ENCODE measurements around the gene HAAO. TPM values are rescaled to one million over a fixed set of nuclear protein-coding genes. Genes with fewer than 3 reads are reported as not detected.

HAAO gene
- under 1 TPM in 1 of 2 experiments, not detected in 1; 0.44 TPM for total RNA-seq
- under 1 TPM in 1 of 2 donors, not detected in 1; 0.21 TPM for polyA plus RNA-seq

GRCh38 chr2:42792583-42793333 is at the start of gene HAAO:
TSS of gene HAAO (minus strand) at chr2:42792583. CDS start at chr2:42792536, 47 bp downstream.
- peaks cover 9% of the 10 kb centered on the region for H3K4me1 ChIP-seq (ENCODE audit: insufficient read depth, low read length)
- Mint-ChIP-seq H3K9me3 (peaks cover 0 to 3% (median 0%) of the 10 kb centered on the region in 8 donors), H3K27ac (peak within 1 kb of the TSS in 2 of 7 donors; percentile 10 to 81), H3K36me3 (peaks cover 0 to 5% of the 10 kb centered on the region in 2 donors), H3K4me3 (peak within 1 kb of the TSS; percentile 38 to 86 (median 79)), H3K4me1 (peaks cover 12 to 30% (median 20%) of the 10 kb centered on the region in 4 donors), H3K27me3 (peaks cover 49 to 58% of the 10 kb centered on the region in 2 donors)
- H3K4me3 ChIP-seq (ENCODE audit: low read length in 2 of 2), result peak within 1 kb of the TSS in 1 of 2 donors; percentile 28
- ChIA-PET POLR2A (ENCODE audit: partially characterized antibody) (interaction anchor here (2.5 kb wide), 1 partner anchor 18 kb away, joined by 7 read pairs; no protein-coding TSS in a partner anchor), CTCF (ENCODE audit: partially characterized antibody) (no interaction called here)
- DNase-seq, result no peak
- intact Hi-C loops (cut with micrococcal nuclease), result loop anchor here (2.0 kb wide), 1 partner anchor 18 kb away; no protein-coding TSS in a partner anchor
- no peak within 1 kb of the TSS for H3K27ac ChIP-seq (ENCODE audit: low read depth, low read length)
- no peaks in the 10 kb centered on the region for H3K36me3 ChIP-seq (ENCODE audit: insufficient read depth, low read length)
- no peaks in the 10 kb centered on the region for H3K9me3 ChIP-seq (ENCODE audit: control insufficient read depth in 1 of 2, low read length in 2 of 2)
- peaks cover 22% of the 10 kb centered on the region for H3K27me3 ChIP-seq (ENCODE audit: insufficient read depth, low read length)

GRCh38 chr2:42841344-42841743 is 49.0 kb upstream of the HAAO start:
- no peak overlapping the region for H3K27ac Mint-ChIP-seq
- CTCF ChIA-PET (ENCODE audit: partially characterized antibody), result no interaction called here
- H3K27me3 Mint-ChIP-seq, result no peaks in the 10 kb centered on the region
- H3K4me1 Mint-ChIP-seq, result no peaks in the 10 kb centered on the region
- no peak for DNase-seq
- H3K9me3 ChIP-seq (ENCODE audit: control insufficient read depth in 1 of 2, low read length in 2 of 2), result no peaks in the 10 kb centered on the region
- H3K4me3 Mint-ChIP-seq, result no peak overlapping the region
- intact Hi-C loops (cut with micrococcal nuclease), result no loop called here
- POLR2A ChIA-PET (ENCODE audit: partially characterized antibody), result no interaction called here
- H3K27ac ChIP-seq (ENCODE audit: low read depth, low read length), result no peak overlapping the region
- H3K4me3 ChIP-seq (ENCODE audit: low read length in 2 of 2), result no peak overlapping the region
- no peaks in the 10 kb centered on the region for H3K27me3 ChIP-seq (ENCODE audit: insufficient read depth, low read length)
- no peaks in the 10 kb centered on the region for H3K9me3 Mint-ChIP-seq
- peaks cover 0 to 4% of the 10 kb centered on the region in 2 donors for H3K36me3 Mint-ChIP-seq
- no peaks in the 10 kb centered on the region for H3K36me3 ChIP-seq (ENCODE audit: insufficient read depth, low read length)
- H3K4me1 ChIP-seq (ENCODE audit: insufficient read depth, low read length), result no peaks in the 10 kb centered on the region

- Mint-ChIP-seq H3K4me3 (no peak overlapping the region), H3K36me3 (peaks cover 0 to 4% of the 10 kb centered on the region in 2 donors), H3K9me3 (no peaks in the 10 kb centered on the region), H3K27ac (peak overlapping the region in 1 of 7 donors; percentile 2), H3K4me1 (no peaks in the 10 kb centered on the region), H3K27me3 (no peaks in the 10 kb centered on the region)
- H3K4me3 ChIP-seq (ENCODE audit: low read length in 2 of 2), result no peak overlapping the region
- H3K27me3 ChIP-seq (ENCODE audit: insufficient read depth, low read length), result no peaks in the 10 kb centered on the region
- H3K36me3 ChIP-seq (ENCODE audit: insufficient read depth, low read length), result no peaks in the 10 kb centered on the region
- no peaks in the 10 kb centered on the region for H3K9me3 ChIP-seq (ENCODE audit: control insufficient read depth in 1 of 2, low read length in 2 of 2)
- no peak overlapping the region for H3K27ac ChIP-seq (ENCODE audit: low read depth, low read length)
- no peak for DNase-seq
- no peaks in the 10 kb centered on the region for H3K4me1 ChIP-seq (ENCODE audit: insufficient read depth, low read length)
- POLR2A ChIA-PET (ENCODE audit: partially characterized antibody), result interaction anchor here (1.7 kb wide), 1 partner anchor 30 kb away, joined by 4 read pairs; no protein-coding TSS in a partner anchor
- intact Hi-C loops (cut with micrococcal nuclease), result no loop called here
- CTCF ChIA-PET (ENCODE audit: partially characterized antibody), result no interaction called here
Measured at GRCh38 chr2:42840760-42841159, 48.4 kb upstream of the HAAO start.

GRCh38 chr2:42839809-42840501 is 47.6 kb upstream of the HAAO start:
- H3K27ac Mint-ChIP-seq, result no peak overlapping the region
- POLR2A ChIA-PET (ENCODE audit: partially characterized antibody), result interaction anchor here (1.7 kb wide), 1 partner anchor 29 kb away, joined by 4 read pairs; no protein-coding TSS in a partner anchor
- no peaks in the 10 kb centered on the region for H3K9me3 Mint-ChIP-seq
- no peaks in the 10 kb centered on the region for H3K36me3 Mint-ChIP-seq
- H3K4me3 Mint-ChIP-seq, result no peak overlapping the region
- intact Hi-C loops (cut with micrococcal nuclease), result no loop called here
- Histone ChIP-seq H3K9me3 (ENCODE audit: control insufficient read depth in 1 of 2, low read length in 2 of 2) (no peaks in the 10 kb centered on the region), H3K27ac (ENCODE audit: low read depth, low read length) (no peak overlapping the region), H3K27me3 (ENCODE audit: insufficient read depth, low read length) (no peaks in the 10 kb centered on the region), H3K36me3 (ENCODE audit: insufficient read depth, low read length) (no peaks in the 10 kb centered on the region), H3K4me1 (ENCODE audit: insufficient read depth, low read length) (no peaks in the 10 kb centered on the region), H3K4me3 (ENCODE audit: low read length in 2 of 2) (no peak overlapping the region)
- DNase-seq, result no peak
- H3K27me3 Mint-ChIP-seq, result no peaks in the 10 kb centered on the region
- H3K4me1 Mint-ChIP-seq, result no peaks in the 10 kb centered on the region
- CTCF ChIA-PET (ENCODE audit: partially characterized antibody), result interaction anchor here (1.2 to 2.0 kb wide), 3 partner anchors 10 to 18 kb away, joined by 5 to 17 read pairs (median 5); no protein-coding TSS in a partner anchor

- Histone ChIP-seq H3K36me3 (ENCODE audit: insufficient read depth, low read length) (no peaks in the 10 kb centered on the region), H3K4me1 (ENCODE audit: insufficient read depth, low read length) (no peaks in the 10 kb centered on the region), H3K9me3 (ENCODE audit: control insufficient read depth in 1 of 2, low read length in 2 of 2) (no peaks in the 10 kb centered on the region), H3K27me3 (ENCODE audit: insufficient read depth, low read length) (no peaks in the 10 kb centered on the region), H3K4me3 (ENCODE audit: low read length in 2 of 2) (no peak overlapping the region), H3K27ac (ENCODE audit: low read depth, low read length) (no peak overlapping the region)
- H3K36me3 Mint-ChIP-seq, result no peaks in the 10 kb centered on the region
- H3K9me3 Mint-ChIP-seq, result no peaks in the 10 kb centered on the region
- H3K27me3 Mint-ChIP-seq, result no peaks in the 10 kb centered on the region
- ChIA-PET CTCF (ENCODE audit: partially characterized antibody) (interaction anchor here (2.0 kb wide), 1 partner anchor 8 kb away, joined by 17 read pairs; no protein-coding TSS in a partner anchor), POLR2A (ENCODE audit: partially characterized antibody) (no interaction called here)
- H3K27ac Mint-ChIP-seq, result no peak overlapping the region
- no peak for DNase-seq
- no peak overlapping the region for H3K4me3 Mint-ChIP-seq
- H3K4me1 Mint-ChIP-seq, result no peaks in the 10 kb centered on the region
- intact Hi-C loops (cut with micrococcal nuclease), result no loop called here
Measured at GRCh38 chr2:42838133-42838532, 45.8 kb upstream of the HAAO start.

GRCh38 chr2:42835577-42836371 is 43.4 kb upstream of the HAAO start:
- Mint-ChIP-seq H3K9me3 (no peaks in the 10 kb centered on the region), H3K27me3 (peaks cover 0 to 3% of the 10 kb centered on the region in 2 donors), H3K27ac (peak overlapping the region in 1 of 7 donors; percentile 57), H3K36me3 (no peaks in the 10 kb centered on the region), H3K4me1 (no peaks in the 10 kb centered on the region), H3K4me3 (no peak overlapping the region)
- Histone ChIP-seq H3K27ac (ENCODE audit: low read depth, low read length) (no peak overlapping the region), H3K4me3 (ENCODE audit: low read length in 2 of 2) (no peak overlapping the region), H3K9me3 (ENCODE audit: control insufficient read depth in 1 of 2, low read length in 2 of 2) (no peaks in the 10 kb centered on the region), H3K36me3 (ENCODE audit: insufficient read depth, low read length) (no peaks in the 10 kb centered on the region), H3K4me1 (ENCODE audit: insufficient read depth, low read length) (no peaks in the 10 kb centered on the region), H3K27me3 (ENCODE audit: insufficient read depth, low read length) (no peaks in the 10 kb centered on the region)
- ChIA-PET CTCF (ENCODE audit: partially characterized antibody) (interaction anchor here (1.6 kb wide), 1 partner anchor 8 kb away, joined by 4 read pairs; no protein-coding TSS in a partner anchor), POLR2A (ENCODE audit: partially characterized antibody) (no interaction called here)
- intact Hi-C loops (cut with micrococcal nuclease), result no loop called here
- DNase-seq, result no peak

All from CD4-positive, alpha-beta memory T cell (primary cell).